Activated gamma-delta T cell treated with anti-CD3 and anti-CD28 coated beads, Interleukin-2, amount 50 U/mL, for 16 hours (primary cell): ENCODE data around the gene FBLL1.
"Not testable (repeated sequence)": the region's sequence is repeated elsewhere in the genome, so short reads cannot be mapped to it uniquely, and the experiment has no call there.

Experiments used
- DNase-seq: peaks from one replicate; pipeline ENCODE4 v3.0.0-alpha.2; 2020; ENCODE audit warnings: low read depth

Gene FBLL1

GRCh38 chr5:168528521-168529373 is at the start of gene FBLL1:
TSS of gene FBLL1 (plus strand) at chr5:168529305. CDS start at chr5:168529505, 200 bp downstream.
- DNase-seq, result no peak

DNA sequence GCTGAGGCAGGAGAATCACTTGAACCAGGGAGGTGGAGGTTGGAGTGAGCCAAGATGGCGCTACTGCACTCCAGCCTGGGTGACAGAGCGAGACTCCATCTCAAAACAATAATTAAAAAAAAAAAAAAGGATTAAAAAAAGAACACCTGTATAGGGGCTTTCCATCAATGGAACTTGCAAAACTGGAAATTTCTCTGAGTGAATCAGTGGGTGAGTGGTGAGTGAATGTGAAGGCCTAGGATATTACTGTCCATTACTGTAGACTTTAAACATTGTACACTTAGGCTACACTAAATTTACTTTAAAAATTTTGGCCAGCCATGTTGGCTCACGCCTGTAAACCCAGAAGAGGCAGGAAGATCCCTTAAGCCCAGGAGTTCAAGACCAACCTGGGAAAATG is 48.5 kb upstream of the FBLL1 start:
- no peak for DNase-seq

DNA sequence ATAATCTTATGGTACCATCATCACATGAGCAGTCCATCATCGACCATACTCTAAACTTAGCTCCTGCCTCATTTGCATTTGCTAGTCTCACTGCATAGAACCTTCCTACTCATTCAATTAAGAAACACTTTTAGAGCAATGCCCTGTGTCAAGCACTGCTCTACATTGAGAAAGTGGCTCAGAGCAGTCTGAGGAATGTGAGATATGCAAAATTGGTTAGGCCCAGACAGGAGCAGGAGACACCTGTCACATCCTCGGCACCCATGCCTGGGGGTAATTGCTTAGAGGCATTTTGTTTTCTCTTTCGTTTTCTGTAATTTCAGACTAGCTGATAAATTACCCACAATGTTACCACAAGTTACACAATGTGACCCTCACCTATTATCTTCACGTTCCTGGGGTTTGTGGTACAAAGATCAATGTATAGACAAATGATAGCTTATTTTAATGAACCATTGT is 47.7 kb upstream of the FBLL1 start:
- DNase-seq, result no peak

GRCh38 chr5:168482361-168482760 is 46.7 kb upstream of the FBLL1 start:
- no peak for DNase-seq

- peak; percentile 86 for DNase-seq
Observed at GRCh38 chr5:168486136-168486879, 42.8 kb upstream of the FBLL1 start, which contains the start of gene RARS1. TSS of gene RARS1 (plus strand) at chr5:168486471. CDS start at chr5:168486499, 28 bp downstream.

GRCh38 chr5:168489059-168489458 is 40.0 kb upstream of the FBLL1 start:
- DNase-seq, result no peak

- DNase-seq, result no peak
Observed at GRCh38 chr5:168494057-168494555, 35.0 kb upstream of the FBLL1 start.

DNA sequence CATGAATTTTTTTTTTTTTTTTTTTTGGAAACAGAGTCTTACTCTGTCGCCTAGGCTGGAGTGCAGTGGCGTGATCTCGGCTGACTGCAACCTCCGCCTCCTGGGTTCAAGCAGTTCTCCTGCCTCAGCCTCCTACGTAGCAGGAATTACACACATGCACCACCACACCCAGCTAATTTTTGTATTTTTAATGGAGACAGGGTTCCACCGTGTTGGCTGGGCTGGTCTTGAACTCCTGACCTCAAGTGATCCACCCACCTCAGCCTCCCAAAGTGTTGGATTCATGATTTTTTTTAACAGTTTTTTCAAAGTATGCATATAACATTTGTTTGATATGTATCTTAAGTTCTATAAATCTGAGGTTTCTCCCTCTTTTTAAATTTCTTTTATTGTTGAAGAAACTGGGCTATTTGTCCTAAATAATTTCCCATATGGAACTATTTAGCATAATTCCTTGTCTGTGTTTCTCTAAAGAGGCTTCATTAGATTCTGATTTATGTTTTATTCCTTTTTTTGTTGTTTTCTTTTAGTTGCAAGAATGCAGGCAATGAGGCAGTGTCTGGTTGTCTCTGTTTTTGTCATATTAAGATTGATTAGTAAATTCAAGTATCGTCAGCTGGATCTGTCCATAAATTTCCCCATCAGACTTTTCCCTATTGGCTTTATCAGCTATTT is 26.4 kb upstream of the FBLL1 start:
- DNase-seq, result no peak

GRCh38 chr5:168513861-168514428 is 15.2 kb upstream of the FBLL1 start:
- no peak for DNase-seq

DNA sequence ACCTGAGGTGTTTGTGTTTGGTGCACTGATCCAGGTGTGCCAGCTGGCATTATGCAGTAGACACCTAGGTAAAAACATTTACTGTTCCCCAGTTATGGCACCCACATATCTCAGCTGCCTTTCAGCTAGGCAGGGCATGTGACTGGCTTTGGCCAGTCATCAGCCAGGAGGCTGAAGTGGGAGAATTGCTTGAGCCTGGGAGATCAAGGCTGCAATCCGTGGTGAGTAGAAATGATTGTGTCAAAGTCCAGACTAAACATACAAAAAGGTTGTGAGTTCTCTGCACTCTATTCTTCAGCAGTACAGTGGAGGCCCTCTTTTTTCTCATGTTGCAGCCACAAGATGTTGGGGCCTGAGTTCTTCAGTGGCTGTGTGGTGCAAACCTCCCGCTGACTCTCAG is 3.2 kb upstream of the FBLL1 start:
- DNase-seq, result no peak

DNA sequence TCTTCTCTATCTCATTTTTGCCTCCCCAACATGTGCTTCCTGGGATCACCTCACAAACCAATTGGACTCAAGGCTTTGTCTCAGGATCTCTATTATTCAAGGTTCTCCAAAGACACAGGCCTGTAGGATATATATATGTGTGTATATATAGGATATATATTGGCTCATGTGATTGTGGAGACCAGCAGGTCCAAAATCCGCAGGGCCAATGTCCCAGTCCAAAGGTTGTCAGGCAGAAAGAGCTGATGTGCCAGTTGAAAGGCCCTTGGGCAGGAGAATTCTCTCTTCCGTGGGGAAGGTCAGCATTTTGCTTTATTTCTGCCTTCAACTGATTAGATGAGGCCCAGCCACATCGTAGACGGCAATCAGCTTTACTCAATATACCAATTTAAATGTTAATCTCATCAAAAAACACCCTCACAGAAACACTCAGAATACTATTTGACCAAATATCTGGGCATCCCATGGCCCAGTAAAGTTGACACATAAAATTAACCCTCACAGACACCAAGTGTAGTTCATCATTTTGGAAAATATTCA is 1.3 kb upstream of the FBLL1 start:
- no peak for DNase-seq

DNA sequence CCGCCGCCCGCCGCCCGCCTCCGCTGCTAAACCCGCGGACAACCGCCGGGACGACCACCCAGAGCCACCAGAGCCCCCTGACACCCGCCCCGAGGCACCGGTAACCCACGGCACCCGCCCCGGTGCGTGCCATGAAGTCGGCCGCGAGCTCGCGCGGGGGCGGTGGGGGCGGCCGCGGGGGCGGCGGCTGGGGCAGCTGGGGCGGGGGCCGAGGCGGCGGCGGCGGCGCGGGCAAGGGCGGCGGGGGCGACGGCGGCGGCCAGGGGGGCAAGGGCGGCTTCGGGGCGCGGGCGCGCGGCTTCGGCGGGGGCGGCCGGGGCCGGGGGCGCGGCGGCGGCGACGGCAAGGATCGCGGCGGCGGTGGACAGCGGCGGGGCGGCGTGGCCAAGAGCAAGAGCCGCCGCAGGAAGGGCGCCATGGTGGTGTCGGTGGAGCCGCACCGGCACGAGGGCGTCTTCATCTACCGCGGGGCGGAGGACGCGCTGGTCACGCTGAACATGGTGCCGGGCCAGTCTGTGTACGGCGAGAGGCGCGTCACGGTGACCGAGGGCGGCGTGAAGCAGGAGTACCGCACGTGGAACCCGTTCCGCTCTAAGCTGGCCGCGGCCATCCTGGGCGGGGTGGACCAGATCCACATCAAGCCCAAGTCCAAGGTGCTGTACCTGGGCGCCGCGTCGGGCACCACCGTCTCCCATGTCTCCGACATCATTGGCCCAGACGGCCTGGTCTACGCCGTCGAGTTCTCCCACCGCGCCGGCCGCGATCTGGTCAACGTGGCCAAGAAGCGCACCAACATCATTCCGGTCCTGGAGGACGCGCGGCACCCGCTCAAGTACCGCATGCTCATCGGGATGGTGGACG is 499 bp downstream of the FBLL1 start:
- no peak for DNase-seq

DNA sequence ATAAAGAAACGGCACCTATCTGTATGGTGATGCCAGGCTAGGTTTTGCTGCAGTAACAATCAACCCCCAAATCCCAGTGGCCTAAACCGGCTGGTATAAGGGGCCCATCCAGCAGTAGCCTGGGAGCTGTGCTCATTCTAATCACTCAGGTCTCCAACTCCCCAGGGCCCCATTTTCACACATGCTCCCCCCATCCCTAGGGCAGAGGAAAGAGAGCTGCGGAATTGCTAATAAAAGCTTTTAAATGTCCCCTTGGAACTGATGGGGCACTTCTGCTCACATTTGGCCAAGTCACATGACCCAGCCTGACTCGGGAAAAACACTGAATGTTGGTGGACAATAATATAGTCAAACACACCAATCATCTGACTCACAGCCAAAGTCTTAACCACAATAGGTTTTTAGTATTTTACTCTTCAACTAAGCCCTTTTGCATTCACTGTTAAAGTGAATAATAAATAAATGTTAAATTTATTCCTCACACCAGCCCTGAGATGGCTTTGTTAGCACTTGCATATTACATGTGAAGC is 1.6 kb downstream of the FBLL1 start:
- no peak for DNase-seq

DNA sequence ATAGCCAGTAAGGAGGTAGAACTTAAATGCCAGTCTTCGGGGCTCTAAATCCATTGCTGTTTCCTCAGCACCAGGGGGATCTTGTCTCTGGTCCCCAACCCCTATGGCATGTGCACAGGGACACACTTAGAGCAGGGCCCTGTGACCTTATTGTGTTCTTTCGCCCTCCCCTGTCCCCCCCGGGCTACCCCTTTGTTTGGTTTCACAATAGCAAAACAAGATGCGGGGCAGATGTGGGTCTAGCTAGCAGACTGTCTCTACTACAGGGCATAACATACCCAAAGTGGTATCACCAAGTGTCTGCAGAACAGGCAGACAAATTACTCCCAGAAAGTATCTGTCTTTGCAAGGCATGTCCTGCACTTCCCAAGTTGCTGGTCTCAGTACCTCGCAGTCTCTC is 2.1 kb downstream of the FBLL1 start:
- no peak for DNase-seq

DNA sequence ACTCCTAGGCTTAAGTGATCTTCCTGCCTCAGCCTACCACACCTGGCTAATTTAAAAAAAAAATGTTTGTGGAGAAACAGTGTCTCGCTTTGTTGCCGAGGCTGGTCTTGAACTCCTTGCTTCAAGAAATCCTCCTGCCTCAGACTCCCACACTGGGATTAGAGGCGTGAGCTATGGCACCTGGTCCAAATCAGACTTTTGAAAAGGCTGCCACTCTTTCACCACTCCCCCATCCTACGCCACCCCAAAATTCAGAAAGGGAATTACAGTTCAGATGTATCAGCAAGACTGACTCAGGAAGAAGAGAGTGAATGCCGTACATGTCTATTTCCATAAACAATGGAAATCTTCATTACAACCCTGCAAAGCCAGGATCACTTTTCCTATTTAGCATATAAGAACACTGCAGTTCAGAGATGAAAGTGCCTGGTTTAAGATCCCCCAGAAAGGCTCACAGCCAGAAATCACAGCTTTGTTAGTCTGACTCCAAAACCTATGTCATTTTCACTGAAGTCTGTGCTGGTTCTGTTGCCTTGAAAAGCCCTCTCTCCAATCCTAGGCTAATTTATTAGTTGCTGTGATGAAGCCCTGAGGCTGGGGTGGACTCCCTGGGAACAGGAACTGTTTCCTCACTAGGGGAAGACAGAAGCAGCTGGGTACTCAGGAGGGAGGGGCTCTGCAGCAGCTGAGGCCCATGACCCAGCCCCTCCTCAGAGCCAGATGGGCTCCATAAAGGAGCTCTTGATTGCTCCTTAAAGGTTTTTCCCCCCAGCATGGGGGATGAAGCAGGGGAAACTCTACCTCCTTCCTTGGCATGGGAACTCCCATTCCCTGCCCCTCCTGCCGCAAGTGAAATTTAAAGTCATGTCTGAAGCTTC is 3.1 kb downstream of the FBLL1 start:
- no peak for DNase-seq

DNA sequence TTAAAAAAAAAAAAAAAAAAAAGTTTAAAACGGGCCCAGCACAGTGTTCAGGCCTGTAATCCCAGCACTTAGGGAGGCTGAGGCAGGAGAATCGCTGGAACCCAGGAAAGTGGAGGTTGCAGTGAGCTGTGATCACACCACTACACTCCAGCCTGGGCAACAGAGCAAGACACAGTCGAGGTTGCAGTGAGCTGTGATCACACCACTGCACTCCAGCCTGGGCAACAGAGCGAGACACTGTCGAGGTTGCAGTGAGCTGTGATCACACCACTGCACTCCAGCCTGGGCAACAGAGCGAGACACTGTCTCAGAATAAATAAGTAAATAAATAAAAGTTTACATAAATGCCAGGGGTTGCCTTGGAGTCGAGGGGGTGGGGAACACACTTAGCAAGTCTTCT is 5.2 kb downstream of the FBLL1 start:
- not testable (repeated sequence) for DNase-seq

GRCh38 chr5:168537176-168537575 is 8.1 kb downstream of the FBLL1 start:
- DNase-seq, result no peak

- no peak for DNase-seq
Observed at GRCh38 chr5:168549554-168549953, 20.4 kb downstream of the FBLL1 start.

GRCh38 chr5:168550656-168551055 is 21.6 kb downstream of the FBLL1 start:
- no peak for DNase-seq
